NCI-H2227 (cell line): ENCODE measurements around the gene TFEB.

Experiments used
- DNase-seq: peaks from one replicate; lab custom pipeline; 2025; ENCODE audit not compliant: unreplicated experiment; lab: John Stamatoyannopoulos, UW

The TFEB gene

DNA sequence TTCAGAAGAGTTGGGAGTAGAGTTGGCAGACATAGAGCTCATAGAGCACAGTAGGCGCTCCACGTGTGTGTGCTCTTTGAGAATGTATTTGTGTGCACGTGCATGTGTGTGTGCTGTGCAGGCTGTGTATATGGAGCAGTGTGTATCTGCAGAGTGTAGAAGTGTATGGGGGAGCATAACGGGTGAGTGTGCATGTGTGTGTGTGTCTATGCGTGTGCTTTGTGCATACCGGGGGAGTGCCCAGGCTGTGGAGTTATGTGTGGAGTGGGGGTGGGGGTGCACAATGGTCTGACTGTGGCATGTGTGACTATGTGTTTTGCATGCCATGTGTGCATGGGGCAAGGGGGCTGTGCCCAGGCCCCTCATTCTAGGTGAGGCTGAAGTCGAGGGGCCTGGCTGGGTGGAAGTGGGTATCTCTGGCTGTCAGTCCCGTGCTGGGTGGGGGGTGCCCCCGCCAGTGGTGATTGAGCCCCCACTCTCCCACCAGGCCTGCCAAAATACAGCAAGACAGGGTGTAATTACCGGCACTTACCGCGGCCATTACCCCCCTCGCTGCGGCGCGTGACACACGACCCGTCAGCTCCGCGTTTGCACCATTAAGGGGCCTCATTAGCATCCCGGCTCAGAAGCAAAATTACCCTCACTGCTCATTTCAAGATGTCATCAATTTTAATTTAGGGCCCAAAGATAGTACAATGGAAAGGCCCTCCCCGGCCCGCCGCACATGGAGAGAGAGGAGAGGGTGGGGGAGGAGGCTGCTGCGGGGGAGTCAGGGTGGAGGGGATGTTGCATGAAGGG is 58.1 kb downstream of the TFEB start:
- DNase-seq, result peak; percentile 78

GRCh38 chr6:41676431-41676830 is 59.0 kb downstream of the TFEB start:
- DNase-seq, result peak; percentile 33

- no peak for DNase-seq
Measured at GRCh38 chr6:41675992-41676391, 59.4 kb downstream of the TFEB start.

DNA sequence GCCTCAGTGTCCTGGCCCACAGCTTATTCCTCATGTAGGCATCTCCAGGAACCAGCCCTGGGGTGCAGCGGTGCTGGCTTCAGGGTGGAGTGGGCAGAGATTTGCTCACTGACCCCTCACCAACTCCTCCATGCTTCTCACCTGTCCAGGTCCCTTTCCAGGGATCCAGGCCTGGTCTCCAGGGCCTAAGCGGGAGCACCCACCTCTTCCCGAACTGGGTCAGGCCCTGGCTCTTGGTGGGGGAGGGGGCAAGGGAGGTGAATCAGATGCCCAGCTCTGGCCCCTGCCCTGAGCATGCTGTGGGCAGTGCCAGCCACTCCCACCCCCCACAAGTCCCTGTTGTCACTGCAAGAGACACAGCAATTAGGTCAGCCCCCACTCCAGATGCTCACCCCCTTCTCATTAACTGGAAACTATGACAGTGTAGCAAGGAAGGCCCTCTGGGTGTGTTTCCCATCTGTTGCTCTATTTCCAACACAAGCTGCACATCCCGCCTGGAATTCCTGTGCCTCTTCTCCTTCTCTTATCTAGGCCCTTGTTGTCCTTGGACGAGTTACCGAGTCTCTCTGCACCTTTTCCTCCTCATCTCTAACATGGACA is 60.1 kb downstream of the TFEB start:
- DNase-seq, result peak; percentile 35

DNA sequence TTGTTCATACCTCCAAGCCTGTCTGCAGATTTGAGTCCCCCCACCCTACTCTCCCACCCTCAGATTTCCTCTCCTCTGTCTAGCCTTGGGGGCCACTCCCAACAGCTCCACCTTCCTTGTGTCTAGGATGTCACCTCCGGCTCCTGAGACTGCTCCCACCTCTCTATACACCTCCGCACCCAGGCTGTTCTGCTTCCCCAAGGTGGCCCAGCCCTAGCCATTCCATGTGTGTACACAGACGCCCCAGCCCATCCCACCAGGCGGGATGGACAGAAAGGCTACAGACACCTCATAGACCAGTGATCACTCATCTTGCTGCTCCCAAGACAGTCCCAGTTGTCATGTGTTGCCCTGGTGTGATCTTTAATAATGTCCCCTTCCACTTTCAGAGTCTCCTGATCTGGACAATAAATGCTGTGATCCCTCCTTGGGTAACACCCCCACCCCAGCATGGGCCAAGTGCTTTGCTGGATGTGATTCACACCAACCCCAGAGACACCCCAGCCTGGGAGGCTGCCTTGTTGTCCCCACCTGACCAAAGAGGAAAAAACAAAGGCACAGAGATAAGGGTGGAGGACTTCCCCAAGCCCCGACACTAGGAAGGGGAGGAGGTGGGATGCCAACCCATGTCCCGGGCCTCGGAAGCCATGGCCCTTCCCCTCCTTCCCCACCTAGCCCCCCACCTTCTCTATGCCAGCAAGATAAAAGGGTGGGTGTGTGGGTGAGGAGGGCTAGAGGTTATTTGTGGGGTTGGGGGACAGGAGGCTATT is 61.0 kb downstream of the TFEB start:
- DNase-seq, result no peak

GRCh38 chr6:41673704-41674000 is 61.8 kb downstream of the TFEB start:
- DNase-seq, result no peak

DNA sequence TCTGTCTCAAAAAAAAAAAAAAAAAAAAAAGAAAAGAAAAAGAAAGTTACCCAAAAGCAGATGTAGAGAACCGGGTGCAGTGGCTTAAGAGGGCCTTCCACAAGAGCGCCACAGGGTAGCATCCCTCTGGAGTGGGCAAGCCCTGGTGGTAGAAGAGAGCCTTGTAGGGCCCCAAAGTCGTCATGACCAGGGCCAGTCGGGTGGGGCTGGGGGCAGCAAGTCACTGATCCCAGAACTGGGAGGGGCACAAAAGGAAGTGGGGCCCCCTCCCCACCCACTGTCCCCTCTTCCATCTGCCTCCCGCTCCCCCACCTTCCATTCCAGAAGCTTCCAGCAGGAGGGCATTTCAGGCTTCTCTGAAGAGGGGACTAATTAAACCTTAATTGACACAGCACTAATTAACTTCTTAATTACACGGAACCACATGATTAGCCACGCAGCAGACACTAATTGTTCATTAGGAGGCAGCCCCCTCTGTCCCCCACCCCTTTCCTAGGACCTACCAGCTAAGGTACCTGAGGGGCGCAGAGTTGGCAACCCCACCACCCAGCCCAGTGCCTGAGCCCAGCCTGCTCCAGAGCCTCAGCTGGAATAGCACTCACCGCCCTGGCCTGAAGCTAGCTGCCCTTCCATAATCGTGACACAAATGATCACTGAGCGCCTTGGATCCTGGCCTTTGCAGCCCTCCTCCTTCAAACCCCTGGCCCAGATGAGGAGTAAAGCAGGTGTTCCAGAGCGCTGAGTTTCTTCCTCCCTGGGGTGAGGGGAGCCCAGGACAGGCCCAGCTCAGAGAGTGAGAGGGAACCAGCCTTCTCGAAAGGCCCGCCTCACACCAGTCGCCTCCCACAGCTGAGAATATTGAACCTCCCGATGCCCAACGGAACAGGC is 62.3 kb downstream of the TFEB start:
- no peak for DNase-seq

DNA sequence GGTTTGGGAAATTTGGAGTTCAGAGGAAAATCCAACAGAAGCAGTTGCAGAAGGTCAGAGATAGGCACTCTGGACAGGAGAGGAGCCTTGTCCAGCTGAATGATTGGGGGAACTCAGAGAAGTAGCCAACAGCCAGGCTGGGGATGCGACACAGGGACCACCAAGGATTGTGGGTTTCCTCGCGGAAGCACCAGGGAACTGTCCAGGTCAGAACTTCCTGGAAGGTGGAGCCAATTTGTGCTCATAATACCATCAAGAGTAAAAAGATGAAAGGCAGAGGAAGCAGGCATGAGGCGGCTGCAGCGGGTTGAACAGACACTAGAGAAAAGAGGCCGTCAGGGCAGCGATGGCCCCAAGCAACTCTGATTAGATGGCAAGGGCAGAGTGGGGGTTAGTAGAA is 63.4 kb downstream of the TFEB start:
- no peak for DNase-seq

GRCh38 chr6:41671376-41671775 is 64.0 kb downstream of the TFEB start:
- no peak for DNase-seq

DNA sequence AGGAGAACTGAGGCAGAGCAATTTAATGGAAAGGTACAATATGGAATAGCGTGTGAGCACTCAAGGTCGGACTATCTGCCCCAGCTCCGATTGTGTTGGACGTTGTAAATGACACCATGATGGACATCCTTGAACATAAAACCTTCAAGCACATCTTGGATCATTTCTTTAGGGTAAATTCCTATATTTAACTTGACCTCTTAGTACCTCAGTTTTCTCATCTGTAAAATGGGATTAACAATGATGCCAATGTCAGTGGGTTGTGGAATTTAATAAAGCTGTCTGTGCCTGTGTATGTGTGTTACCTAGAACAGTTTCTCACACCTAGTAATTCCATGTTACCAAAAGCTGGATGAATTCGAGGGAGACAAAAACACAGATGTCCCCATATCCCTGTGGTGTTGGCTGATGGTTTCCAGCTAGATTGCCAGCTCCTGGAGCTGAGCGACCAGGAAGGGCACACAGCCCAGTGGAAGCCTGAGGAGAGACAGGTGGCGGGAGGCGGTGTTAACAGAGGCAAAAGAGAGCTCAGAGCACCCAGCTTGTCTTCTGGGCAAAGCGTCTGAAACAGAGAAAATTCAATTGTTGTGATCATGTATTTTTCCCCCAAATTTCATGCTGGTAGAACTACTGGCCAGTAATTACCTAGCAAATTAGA is 64.6 kb downstream of the TFEB start:
- no peak for DNase-seq

GRCh38 chr6:41668968-41669367 is 66.4 kb downstream of the TFEB start:
- no peak for DNase-seq

DNA sequence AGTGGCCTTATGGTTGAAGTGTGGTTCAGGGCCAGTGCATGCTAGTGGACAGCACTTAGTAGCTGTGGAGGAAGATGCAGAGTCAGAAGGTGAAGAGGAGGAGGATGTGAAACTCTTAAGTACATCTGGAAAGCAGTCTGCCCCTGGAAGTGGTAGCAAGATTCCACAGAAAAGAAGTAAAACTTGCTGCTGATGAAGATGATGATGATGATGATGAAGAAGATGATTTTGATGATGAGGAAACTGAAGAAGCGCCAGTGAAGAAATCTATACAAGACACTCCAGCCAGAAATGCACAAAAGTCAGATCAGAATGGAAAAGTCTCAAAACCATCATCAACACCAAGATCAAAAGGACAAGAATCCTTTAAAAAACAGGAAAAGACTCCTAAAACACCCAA is 68.2 kb downstream of the TFEB start:
- DNase-seq, result no peak

GRCh38 chr6:41664271-41664670 is 71.1 kb downstream of the TFEB start:
- no peak for DNase-seq

DNA sequence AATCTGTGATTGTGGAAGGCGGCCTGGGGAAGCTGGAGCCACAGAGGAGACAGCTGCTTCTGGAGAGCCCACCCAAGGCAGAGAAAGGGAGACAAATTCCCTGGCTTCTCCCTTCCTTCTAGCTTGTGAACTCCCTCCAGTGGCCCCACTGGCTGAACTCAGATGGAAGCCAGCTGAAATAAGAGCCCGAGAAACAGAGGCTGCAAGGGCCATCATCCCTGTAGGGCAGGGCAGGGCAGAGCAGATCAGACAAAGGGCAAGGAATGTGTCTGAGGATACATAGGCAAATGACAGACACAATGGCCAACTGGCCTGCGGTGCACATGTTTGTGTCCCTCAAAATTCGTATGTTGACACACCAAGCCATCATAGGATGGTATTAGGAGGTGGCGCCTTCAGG is 71.8 kb downstream of the TFEB start:
- DNase-seq, result no peak

- DNase-seq, result no peak
Measured at GRCh38 chr6:41659935-41660334, 75.5 kb downstream of the TFEB start.

DNA sequence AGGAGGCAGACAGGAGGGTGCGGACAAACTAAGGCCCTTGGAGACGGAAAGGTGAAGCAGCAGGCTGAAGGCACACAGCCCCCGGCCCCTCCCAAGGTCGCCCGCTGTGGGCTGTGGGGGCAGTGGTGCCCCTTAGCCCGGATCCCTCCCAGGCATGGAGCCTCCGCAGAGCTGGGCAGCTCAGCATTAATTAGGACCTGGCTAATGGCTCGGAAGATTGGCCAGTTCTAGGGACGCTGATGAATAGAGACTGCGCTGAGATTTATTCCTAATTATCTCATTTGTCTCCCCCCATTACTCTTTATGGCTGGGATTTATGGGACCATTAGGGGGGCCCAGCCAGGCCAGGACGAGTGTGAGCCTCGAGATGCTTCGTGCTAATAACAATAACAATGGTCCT is 76.8 kb downstream of the TFEB start:
- DNase-seq, result no peak

DNA sequence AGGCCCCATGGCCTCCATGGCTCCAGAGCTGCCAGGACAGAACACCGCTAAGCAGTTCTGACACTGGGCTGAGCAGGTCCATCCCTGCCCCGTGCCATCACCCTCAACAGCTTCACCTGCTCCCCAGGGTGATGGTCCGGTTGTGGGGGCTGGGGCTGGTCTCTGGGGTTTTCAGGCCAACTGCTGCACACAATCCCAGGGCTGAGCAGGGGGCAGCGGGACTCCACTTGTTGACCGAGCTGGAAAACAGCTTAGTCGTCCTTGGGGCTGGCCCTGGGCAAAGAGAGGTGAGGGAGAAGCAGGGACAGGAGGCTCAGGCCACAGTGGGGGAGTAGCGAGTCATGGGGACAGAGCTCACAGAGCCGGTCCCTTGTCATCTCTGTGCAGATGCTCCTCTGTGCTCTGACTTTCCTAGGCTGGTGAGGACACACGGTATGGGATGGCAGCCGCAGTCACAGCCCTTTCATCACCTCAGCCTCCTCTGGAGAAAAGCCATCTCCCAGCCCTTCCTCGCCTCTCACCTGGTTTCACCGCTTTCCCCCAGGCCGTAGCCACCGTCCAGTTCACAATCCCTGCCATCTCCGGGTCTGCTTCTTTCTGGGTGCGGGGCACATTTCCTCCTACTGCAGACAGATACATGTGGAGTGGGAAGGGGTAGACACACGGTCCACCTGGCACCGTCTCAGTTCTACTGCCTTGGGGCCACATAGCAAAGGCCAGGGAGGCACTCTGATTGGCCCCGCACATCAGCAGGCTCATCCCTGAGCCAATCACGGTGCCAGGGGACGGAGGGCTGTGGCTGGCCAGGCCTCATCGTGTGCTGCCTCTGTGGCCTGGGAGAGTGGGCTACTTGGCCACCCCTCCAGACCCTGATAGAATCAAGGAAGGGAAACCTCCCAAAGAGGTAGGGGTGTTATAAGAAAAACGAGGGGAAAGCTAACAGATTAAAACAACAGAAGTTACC is 78.0 kb downstream of the TFEB start:
- no peak for DNase-seq

GRCh38 chr6:41656002-41656691 is 79.3 kb downstream of the TFEB start:
- DNase-seq, result no peak

DNA sequence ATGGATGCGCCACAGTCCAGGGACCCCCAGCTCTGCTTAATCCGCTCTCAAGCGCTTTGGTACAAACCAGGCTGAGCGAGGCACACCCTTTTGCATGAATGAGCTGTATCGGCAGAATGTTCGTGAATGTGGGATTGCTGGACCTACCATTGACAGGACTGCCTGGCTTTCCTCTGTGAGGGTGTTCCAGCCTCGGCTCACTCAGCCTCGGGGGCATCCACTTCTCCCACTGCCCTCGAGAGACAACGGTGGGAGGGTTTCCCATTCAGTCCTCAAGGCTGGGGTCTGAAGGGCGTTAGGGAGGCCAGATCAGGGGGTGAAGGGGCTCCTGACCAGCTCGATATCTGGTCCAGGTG is 79.8 kb downstream of the TFEB start:
- no peak for DNase-seq
